Prostate gland (tissue), 2 donors: ENCODE data around the gene PTGDS. TPM values are rescaled to one million over a fixed set of nuclear protein-coding genes. Genes with fewer than 3 reads are reported as not detected.
A peak's percentile ranks its signal among the peaks of the same experiment; 100 is the strongest.

Source experiments
- DNase-seq: peaks from one replicate; pipeline ENCODE4 v3.0.0-alpha.2; 2019; ENCODE audit warnings: low spot score
- H3K27ac ChIP-seq, 2 donors: fragments of 200-600 bp; sonication (generic); 2 replicates each; pipeline ENCODE4 v1.5.1; 2017 to 2019
- H3K27me3 ChIP-seq: fragments of 200-600 bp; sonication (generic); replicated peaks from 2 replicates; pipeline ENCODE4 v1.5.1; 2019; ENCODE audit not compliant: insufficient read depth
- H3K36me3 ChIP-seq, 2 donors: fragments of 200-600 bp; sonication (generic); 1 replicate in 1 of 2; 2 replicates in 1 of 2; pipeline versions ENCODE4 v1.5.1 to v1.8.1; 2017 to 2019
- H3K4me1 ChIP-seq: fragments of 200-600 bp; sonication (generic); replicated peaks from 2 replicates; pipeline ENCODE4 v1.5.1; 2019
- H3K4me3 ChIP-seq, 2 donors: fragments of 200-600 bp; sonication (generic); 2 replicates each; pipeline ENCODE4 v1.5.1; 2017 to 2019
- H3K9me3 ChIP-seq: fragments of 200-600 bp; sonication (generic); 2 replicates; pipeline ENCODE4 v1.5.1; 2017
- POLR2A ChIP-seq: fragments of 450-650 bp; IDR thresholded peaks from one replicate; pipeline ENCODE4 v1.6.1; 2016; ENCODE audit warnings: antibody characterized with exemption, mild to moderate bottlenecking
- POLR2AphosphoS5 ChIP-seq: sonication (generic); formaldehyde crosslinking; IDR thresholded peaks from one replicate; pipeline ENCODE4 v1.6.1; 2017; ENCODE audit warnings: antibody characterized with exemption
- WGBS: methylation state at CpG from one replicate; pipeline ENCODE4 v1.1.5; 2018; 5-methylcytosine and 5-hydroxymethylcytosine counted together
- intact Hi-C: fragments of 100-400 bp; cut with DNase I; formaldehyde crosslinking; loops from one replicate; pipeline ENCODE4 v1.14.2; 2022
- total RNA-seq, 2 donors: library from RNA; depleted of rRNA; stranded (reverse); fragments of >200 nt; gene quantifications; one replicate each; pipeline ENCODE4 v1.1.0, GENCODE V29; 2016
- TF ChIP-seq, protein P1 (sequence below), 4 experiments: fragments of 200-600 bp in 2 of 4; fragments of 450-650 bp in 2 of 4; sonication (generic) in 2 of 4; IDR thresholded peaks; 1 replicate in 3 of 4; 2 replicates in 1 of 4; pipeline ENCODE4 v1.5.1; 2016 to 2019; ENCODE audit warnings: antibody characterized with exemption in 4 of 4, mild to moderate bottlenecking in 2 of 4, moderate library complexity in 2 of 4

Gene PTGDS
- total RNA-seq, 2 donors from 2014 or later, result 59.4 to 5,242 TPM

DNA sequence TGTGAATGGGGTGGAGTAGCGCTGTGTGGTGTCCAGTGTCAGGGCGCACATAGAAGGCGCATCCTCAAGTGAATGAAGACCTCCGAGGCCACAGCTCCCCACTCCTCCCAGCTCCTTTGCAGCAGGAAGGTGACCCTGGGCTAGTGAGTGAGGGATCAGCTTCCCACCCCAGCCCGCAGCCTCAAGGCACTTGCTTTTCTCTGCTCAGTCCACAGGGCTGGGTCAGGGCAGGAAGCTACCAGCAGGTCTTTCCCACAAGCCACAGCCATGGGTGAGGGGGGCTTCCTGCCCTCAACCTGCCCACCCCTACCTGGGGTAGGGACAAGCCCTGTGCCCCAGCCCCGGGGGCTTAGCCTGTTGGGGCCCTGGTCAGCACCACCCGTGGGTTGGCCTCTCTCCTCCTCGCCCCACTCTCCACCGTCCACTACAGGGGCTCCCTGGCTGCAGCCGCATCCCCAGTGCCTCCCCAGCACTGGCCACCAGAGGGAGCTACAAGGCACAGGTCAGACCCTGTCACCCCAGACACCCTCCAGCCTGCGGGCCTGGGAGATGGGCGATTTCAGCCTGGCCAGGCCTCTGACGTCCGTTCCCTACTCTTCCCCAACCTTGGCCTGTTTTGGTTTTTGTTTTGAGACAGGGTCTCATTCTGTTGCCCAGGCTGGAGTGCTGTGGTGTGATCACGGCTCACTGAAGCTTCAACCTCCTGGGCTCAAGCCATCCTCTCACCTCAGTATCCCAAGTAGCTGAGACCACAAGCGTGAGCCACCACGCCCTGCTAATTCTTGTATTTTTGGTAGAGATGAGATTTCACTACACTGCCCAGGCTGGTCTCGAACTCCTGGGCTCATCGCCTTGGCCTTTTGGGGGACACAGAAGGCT is 52.0 kb downstream of the PTGDS start:
- TF ChIP-seq POLR2AphosphoS5, result no peak
- TF ChIP-seq, protein P1, sequence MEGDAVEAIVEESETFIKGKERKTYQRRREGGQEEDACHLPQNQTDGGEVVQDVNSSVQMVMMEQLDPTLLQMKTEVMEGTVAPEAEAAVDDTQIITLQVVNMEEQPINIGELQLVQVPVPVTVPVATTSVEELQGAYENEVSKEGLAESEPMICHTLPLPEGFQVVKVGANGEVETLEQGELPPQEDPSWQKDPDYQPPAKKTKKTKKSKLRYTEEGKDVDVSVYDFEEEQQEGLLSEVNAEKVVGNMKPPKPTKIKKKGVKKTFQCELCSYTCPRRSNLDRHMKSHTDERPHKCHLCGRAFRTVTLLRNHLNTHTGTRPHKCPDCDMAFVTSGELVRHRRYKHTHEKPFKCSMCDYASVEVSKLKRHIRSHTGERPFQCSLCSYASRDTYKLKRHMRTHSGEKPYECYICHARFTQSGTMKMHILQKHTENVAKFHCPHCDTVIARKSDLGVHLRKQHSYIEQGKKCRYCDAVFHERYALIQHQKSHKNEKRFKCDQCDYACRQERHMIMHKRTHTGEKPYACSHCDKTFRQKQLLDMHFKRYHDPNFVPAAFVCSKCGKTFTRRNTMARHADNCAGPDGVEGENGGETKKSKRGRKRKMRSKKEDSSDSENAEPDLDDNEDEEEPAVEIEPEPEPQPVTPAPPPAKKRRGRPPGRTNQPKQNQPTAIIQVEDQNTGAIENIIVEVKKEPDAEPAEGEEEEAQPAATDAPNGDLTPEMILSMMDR (IDR thresholded peaks at IDR 0.05), result peak; percentile 63 to 82 (median 72)
- intact Hi-C loops, result no loop called here
- WGBS, result 40% methylated on average over 19 of the region's 19 CpGs
- H3K36me3 ChIP-seq, result no peaks in the 10 kb centered on the region
- H3K4me1 ChIP-seq, result peaks cover 32% of the 10 kb centered on the region
- H3K4me3 ChIP-seq, result peak overlapping the region in 1 of 2 donors; percentile 52
- H3K27ac ChIP-seq, result no peak overlapping the region
- H3K9me3 ChIP-seq, result no peaks in the 10 kb centered on the region
- no peaks in the 10 kb centered on the region for H3K27me3 ChIP-seq
- peak; percentile 53 for DNase-seq

DNA sequence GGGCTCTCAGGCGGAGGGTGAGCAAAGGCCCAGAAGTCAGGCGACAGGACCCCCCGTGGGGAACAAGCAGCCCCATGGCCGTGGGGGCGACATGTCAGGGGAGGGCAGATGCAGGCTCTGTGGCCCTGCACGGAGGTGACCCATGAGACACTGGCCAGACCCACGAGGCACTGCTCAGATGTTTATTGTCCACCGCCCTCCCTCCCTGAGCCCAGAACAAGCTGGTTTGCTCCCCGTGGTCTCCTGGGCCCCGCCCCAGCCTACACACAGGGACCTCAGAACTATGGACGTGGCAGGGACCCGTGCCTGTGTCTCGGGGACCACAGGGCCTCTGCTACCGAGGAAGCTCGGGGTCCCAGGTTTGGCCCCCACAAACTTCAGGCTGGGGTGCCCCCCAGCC is 52.7 kb downstream of the PTGDS start:
- peaks cover 39% of the 10 kb centered on the region for H3K4me1 ChIP-seq
- no peaks in the 10 kb centered on the region for H3K36me3 ChIP-seq
- no peak overlapping the region for H3K27ac ChIP-seq
- intact Hi-C loops, result loop anchor here (5.0 kb wide), 1 partner anchor 78 kb away; the partner anchor contains the start of gene LCN12
- H3K4me3 ChIP-seq, result no peak overlapping the region
- TF ChIP-seq POLR2A, result no peak
- TF ChIP-seq, protein P1 (IDR thresholded peaks at IDR 0.05), result no peak
- no peak for TF ChIP-seq POLR2AphosphoS5
- no peaks in the 10 kb centered on the region for H3K27me3 ChIP-seq
- no peaks in the 10 kb centered on the region for H3K9me3 ChIP-seq
- DNase-seq, result no peak
- 69% methylated on average over 15 of the region's 15 CpGs for WGBS

DNA sequence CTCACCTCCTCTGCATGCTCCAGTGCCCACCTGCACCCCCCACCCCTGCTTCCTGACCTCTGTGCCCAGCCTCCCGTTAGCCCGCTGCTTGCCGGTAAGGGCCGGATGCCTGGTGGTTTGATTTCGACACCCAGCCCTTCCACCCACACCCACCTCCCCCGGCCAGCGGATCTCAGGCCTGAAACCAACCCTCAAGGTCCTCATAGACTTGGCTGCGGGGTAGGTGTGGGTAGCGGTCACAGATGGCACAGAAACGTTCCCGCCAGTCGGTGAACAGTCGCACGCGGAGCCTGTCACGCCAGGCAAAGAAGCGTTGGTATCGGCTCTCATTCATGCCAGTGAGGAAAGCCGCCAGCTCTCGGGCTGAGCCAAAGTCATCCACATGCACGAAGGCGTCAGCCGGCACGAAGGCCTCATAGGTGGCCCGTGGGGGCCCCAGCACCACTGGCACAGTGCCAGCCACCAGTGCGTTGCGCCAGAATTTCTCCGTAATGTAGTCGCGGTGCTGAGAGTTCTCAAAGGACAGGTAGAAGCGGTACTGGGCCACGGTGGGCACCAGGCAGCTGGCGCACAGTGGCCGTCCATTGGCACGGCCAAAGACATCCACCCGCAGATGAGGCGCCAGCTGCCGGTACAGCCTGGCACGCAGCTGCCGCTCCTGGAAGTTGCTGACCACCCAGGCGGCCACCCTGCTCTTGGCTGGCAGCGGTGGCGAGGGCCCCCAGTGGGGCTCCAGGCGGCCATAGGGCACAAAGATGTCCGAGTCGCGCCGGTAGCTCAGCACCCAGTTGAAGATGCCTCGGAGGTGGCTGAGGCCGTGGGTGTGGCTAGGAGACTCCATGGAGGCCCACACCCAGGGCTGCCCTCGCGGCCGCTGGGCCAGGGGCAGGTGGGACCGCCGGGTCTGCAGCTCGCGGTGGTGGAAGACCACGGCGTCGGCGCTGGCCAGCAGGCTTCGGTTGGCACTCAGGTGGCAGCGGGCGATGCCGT is 53.5 kb downstream of the PTGDS start:
- no peaks in the 10 kb centered on the region for H3K27me3 ChIP-seq
- H3K4me1 ChIP-seq, result peaks cover 36% of the 10 kb centered on the region
- no peaks in the 10 kb centered on the region for H3K36me3 ChIP-seq
- H3K9me3 ChIP-seq, result no peaks in the 10 kb centered on the region
- DNase-seq, result no peak
- H3K4me3 ChIP-seq, result no peak overlapping the region
- TF ChIP-seq POLR2AphosphoS5 (no peak), POLR2A (no peak)
- TF ChIP-seq, protein P1 (IDR thresholded peaks at IDR 0.05), result no peak
- WGBS, result 86% methylated on average over 55 of the region's 65 CpGs
- no peak overlapping the region for H3K27ac ChIP-seq
- intact Hi-C loops, result loop anchor here (5.0 kb wide), 1 partner anchor 79 kb away; the partner anchor contains the start of gene LCN12

Other genes starting within 250 kb of the PTGDS start
- gene LCN10, start 234.6 kb upstream of the PTGDS start, total RNA-seq, result 10 to 100 TPM in 1 of 2 donors, 1 to 10 TPM in 1; 3.9 to 14.8 TPM
- gene LCN6, start 229.0 kb upstream of the PTGDS start, total RNA-seq, result 10 to 100 TPM in 1 of 2 donors, 1 to 10 TPM in 1; 7.8 to 16.2 TPM
- gene LCN8, start 219.3 kb upstream of the PTGDS start, total RNA-seq, result not detected
- under 1 TPM in 1 of 2 donors, not detected in 1; 0.40 TPM for gene LCN15, start 213.0 kb upstream of the PTGDS start, total RNA-seq
- gene TMEM141, start 186.2 kb upstream of the PTGDS start, total RNA-seq, result 100 to 1,000 TPM; 181 to 335 TPM
- 10 to 100 TPM in 1 of 2 donors, 1 to 10 TPM in 1; 9.5 to 45.0 TPM for gene CCDC183, start 181.2 kb upstream of the PTGDS start, total RNA-seq
- 100 to 1,000 TPM in 1 of 2 donors, 10 to 100 TPM in 1; 76.6 to 124 TPM for gene RABL6, start 169.6 kb upstream of the PTGDS start, total RNA-seq
- gene AJM1, start 135.0 kb upstream of the PTGDS start, total RNA-seq, result 10 to 100 TPM in 1 of 2 donors, 1 to 10 TPM in 1; 3.6 to 10.1 TPM
- 100 to 1,000 TPM; 139 to 212 TPM for gene PHPT1, start 128.1 kb upstream of the PTGDS start, total RNA-seq
- 10 to 100 TPM in 1 of 2 donors, 1 to 10 TPM in 1; 5.2 to 17.7 TPM for gene MAMDC4, start 125.2 kb upstream of the PTGDS start, total RNA-seq
- 100 to 1,000 TPM; 399 to 528 TPM for gene EDF1, start 111.2 kb upstream of the PTGDS start, total RNA-seq
- gene TRAF2, start 91.0 kb upstream of the PTGDS start, total RNA-seq, result 10 to 100 TPM; 23.6 to 24.2 TPM
- gene FBXW5, start 32.8 kb upstream of the PTGDS start, total RNA-seq, result 100 to 1,000 TPM; 199 to 304 TPM
- gene C8G, start 32.3 kb upstream of the PTGDS start, total RNA-seq, result not detected
- 10 to 100 TPM in 1 of 2 donors, 1 to 10 TPM in 1; 4.1 to 13.7 TPM for gene LCN12, start 25.2 kb upstream of the PTGDS start, total RNA-seq
- 10 to 100 TPM in 1 of 2 donors, under 1 TPM in 1; 0.41 to 22.5 TPM for gene LCNL1, start 5.5 kb downstream of the PTGDS start, total RNA-seq
- 10 to 100 TPM; 61.6 to 71.8 TPM for gene PAXX, start 14.9 kb downstream of the PTGDS start, total RNA-seq
- 1 to 10 TPM; 4.2 to 6.7 TPM for gene CLIC3, start 19.1 kb downstream of the PTGDS start, total RNA-seq
- gene ABCA2, start 50.7 kb downstream of the PTGDS start, total RNA-seq, result 10 to 100 TPM; 27.4 to 79.1 TPM
- under 1 TPM in 1 of 2 donors, not detected in 1; 0.57 TPM for gene FUT7, start 54.6 kb downstream of the PTGDS start, total RNA-seq
- gene NPDC1, start 68.7 kb downstream of the PTGDS start, total RNA-seq, result 100 to 1,000 TPM; 384 to 427 TPM
- 10 to 100 TPM in 1 of 2 donors, 1 to 10 TPM in 1; 9.8 to 10.9 TPM for gene ENTPD2, start 76.6 kb downstream of the PTGDS start, total RNA-seq
- 10 to 100 TPM in 1 of 2 donors, 1 to 10 TPM in 1; 7.2 to 17.2 TPM for gene SAPCD2, start 93.1 kb downstream of the PTGDS start, total RNA-seq
- gene UAP1L1, start 100.0 kb downstream of the PTGDS start, total RNA-seq, result 10 to 100 TPM in 1 of 2 donors, 1 to 10 TPM in 1; 8.2 to 19.9 TPM
- gene MAN1B1, start 109.5 kb downstream of the PTGDS start, total RNA-seq, result 100 to 1,000 TPM in 1 of 2 donors, 10 to 100 TPM in 1; 67.4 to 107 TPM
- 100 to 1,000 TPM; 147 to 235 TPM for gene DPP7, start 137.2 kb downstream of the PTGDS start, total RNA-seq
- gene GRIN1, start 161.7 kb downstream of the PTGDS start, total RNA-seq, result 1 to 10 TPM in 1 of 2 donors, under 1 TPM in 1; 0.59 to 1.8 TPM
- 100 to 1,000 TPM; 183 to 582 TPM for gene LRRC26, start 192.5 kb downstream of the PTGDS start, total RNA-seq
- gene TMEM210, start 194.6 kb downstream of the PTGDS start, total RNA-seq, result 1 to 10 TPM in 1 of 2 donors, not detected in 1; 3.1 TPM
- 10 to 100 TPM; 32.5 to 64.5 TPM for gene ANAPC2, start 211.1 kb downstream of the PTGDS start, total RNA-seq
- 100 to 1,000 TPM; 114 to 124 TPM for gene SSNA1, start 211.2 kb downstream of the PTGDS start, total RNA-seq
- 10 to 100 TPM; 26.1 to 30.4 TPM for gene TPRN, start 223.2 kb downstream of the PTGDS start, total RNA-seq
- gene TMEM203, start 228.1 kb downstream of the PTGDS start, total RNA-seq, result 10 to 100 TPM; 35.3 to 47.8 TPM
- gene NDOR1, start 228.2 kb downstream of the PTGDS start, total RNA-seq, result 10 to 100 TPM; 18.5 to 31.9 TPM
- 1 to 10 TPM; 3.8 to 6.2 TPM for gene RNF208, start 244.7 kb downstream of the PTGDS start, total RNA-seq
- 1 to 10 TPM; 2.7 to 4.9 TPM for gene CYSRT1, start 247.7 kb downstream of the PTGDS start, total RNA-seq
- gene RNF224, start 250.0 kb downstream of the PTGDS start, total RNA-seq, result not detected